Aorta (tissue), 5 donors: ENCODE results near the gene NPIPA7. TPM values are rescaled to one million over a fixed set of nuclear protein-coding genes. Genes with fewer than 3 reads are reported as not detected.
"Not testable (repeated sequence)": the region's sequence is repeated elsewhere in the genome, so short reads cannot be mapped to it uniquely, and the experiment has no call there.

Experiments used
- ATAC-seq: fragments of 200-7000 bp; cut with Tn5 transposase; one replicate; pipeline ENCODE4 v1.9.1; 2022; ENCODE audit warnings: moderate library complexity; ENCODE audit not compliant: low FRiP score
- DNase-seq, 2 donors: peaks; one replicate each; pipeline ENCODE4 v3.0.0-alpha.2; 2020
- H3K27ac ChIP-seq, 2 donors: one replicate each; pipeline ENCODE4 v1.5.1; 2013; ENCODE audit warnings: low read length in 2 of 2, mild to moderate bottlenecking in 2 of 2, moderate library complexity in 2 of 2, control low read depth in 1 of 2, inconsistent platforms in 1 of 2, low read depth in 1 of 2
- H3K27me3 ChIP-seq, 2 donors: one replicate each; pipeline ENCODE4 v1.6.1; 2013; ENCODE audit warnings: control low read depth in 1 of 2, low read length in 1 of 2, mild to moderate bottlenecking in 1 of 2, moderate library complexity in 1 of 2; ENCODE audit not compliant: insufficient read depth in 2 of 2, control insufficient read depth in 1 of 2
- H3K36me3 ChIP-seq, 2 donors: one replicate each; pipeline ENCODE4 v1.6.1; 2013; ENCODE audit warnings: control low read depth in 1 of 2, low read length in 1 of 2, mild to moderate bottlenecking in 1 of 2; ENCODE audit not compliant: insufficient read depth in 2 of 2, control insufficient read depth in 1 of 2
- H3K4me1 ChIP-seq, 2 donors: one replicate each; pipeline ENCODE4 v1.6.1; 2013; ENCODE audit warnings: low read length in 2 of 2, control low read depth in 1 of 2, mild to moderate bottlenecking in 1 of 2, moderate library complexity in 1 of 2; ENCODE audit not compliant: insufficient read depth in 2 of 2, control insufficient read depth in 1 of 2
- H3K4me3 ChIP-seq, 2 donors: one replicate each; pipeline ENCODE4 v1.5.1; 2013; ENCODE audit warnings: low read length in 2 of 2, control low read depth in 1 of 2, mild to moderate bottlenecking in 1 of 2
- H3K9me3 ChIP-seq: one replicate; pipeline ENCODE4 v1.6.1; 2013; ENCODE audit warnings: mild to moderate bottlenecking, low read length; ENCODE audit not compliant: control insufficient read depth
- WGBS, 2 donors: extraction: QIAGEN DNeasy Blood & Tissue Kit; methylation state at CpG; one replicate each; pipeline ENCODE4 v1.1.7; 2013; 5-methylcytosine and 5-hydroxymethylcytosine counted together
- intact Hi-C, 2 donors: fragments of 100-400 bp; cut with DNase I; formaldehyde crosslinking; loops; one replicate each; pipeline versions ENCODE4 v1.14.2 to v1.15.0; 2022
- microRNA-seq, 2 donors: library from miRNA; unstranded; fragments of <30 nt; microRNA quantifications; one replicate each; pipeline ENCODE4 v1.2.0, GENCODE V29; 2020
- polyA plus RNA-seq, 2 donors: library from polyadenylated mRNA; stranded (reverse); fragments of 200-250 nt; gene quantifications; one replicate each; pipeline ENCODE4 v1.2.3, GENCODE V29; 2013
- total RNA-seq, 2 donors: library from RNA; stranded (reverse); fragmentation: NEBNext Ultra II Directional; extraction: Animal tissue kit (Norgen Biotek cat#: 25700); gene quantifications; one replicate each; pipeline ENCODE4 v1.2.1, GENCODE V29; 2021
- donor health status: healthy with polysubstance abuse.
- donor health status: Bipolar disorder and iron deficiency.
- donor health status: DM: no; HTN: no; CAD: no.
- donor health status: DM: no; HTN: no; CAD: no.
- donor health status: DM: yes; HTN: yes; CAD: no.

Gene NPIPA7
- total and polyA plus RNA-seq, 4 donors, result 7.5 to 25.3 (median 13.9) TPM; not detected in 1

DNA sequence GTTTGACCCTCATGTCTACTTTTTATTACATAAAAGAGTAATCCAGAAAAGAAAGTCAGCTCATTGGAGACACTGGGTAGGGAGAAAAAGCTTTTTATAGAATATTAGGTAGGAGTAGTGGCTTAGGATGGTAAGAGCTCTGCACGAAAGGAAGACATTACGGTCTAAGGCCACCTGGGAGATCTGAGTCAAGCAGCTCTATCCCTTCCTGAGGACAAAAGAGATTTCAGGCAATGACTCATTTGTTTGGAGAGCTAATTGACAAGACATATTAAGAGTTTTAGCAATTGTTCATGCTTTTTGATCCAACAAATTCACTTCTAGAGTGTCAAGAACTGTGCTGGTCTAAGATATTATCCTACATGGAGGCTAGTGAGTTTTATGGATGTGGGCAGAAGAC is 62.5 kb downstream of the NPIPA7 start:
- ATAC-seq, DNase-seq, intact Hi-C loops, H3K4me1 ChIP-seq, H3K27ac ChIP-seq, H3K27me3 ChIP-seq, H3K36me3 ChIP-seq, H3K9me3 ChIP-seq, H3K4me3 ChIP-seq: not testable (repeated sequence)
- 82 to 86% methylated on average over 1 of the region's 2 CpGs for WGBS, 2 donors

Small RNA genes within 50 kb of the gene (microRNA-seq; reads per million reads assigned to microRNA genes)
- gene MIR6511A3 (0 reads per million in 2 donors), gene MIR6770-2 (0 reads per million in 2 donors)

Other genes with a start within 250 kb of the NPIPA7 start
- 1 to 10 TPM in 1 of 2 donors, under 1 TPM in 1; 0.36 to 4.4 TPM for gene ABCC6, start 155.6 kb upstream of the NPIPA7 start, total RNA-seq
- 1 to 10 TPM in 1 of 2 donors, under 1 TPM in 1; 0.20 to 4.6 TPM for gene ABCC6, start 155.6 kb upstream of the NPIPA7 start, polyA plus RNA-seq
- 10 to 100 TPM; 43.2 to 50.9 TPM for gene NOMO3, start 146.6 kb upstream of the NPIPA7 start, total RNA-seq
- gene NOMO3, start 146.6 kb upstream of the NPIPA7 start, polyA plus RNA-seq, result 1 to 10 TPM; 7.0 to 7.7 TPM